Neutrophil (primary cell): ENCODE measurements around the gene SNAPC4.

Source experiments
- H3K27ac ChIP-seq: fragments of 200-600 bp; sonication (generic); 2 replicates; pipeline ENCODE4 v1.5.1; 2016; ENCODE audit warnings: mild to moderate bottlenecking, moderate library complexity
- H3K27me3 ChIP-seq: fragments of 200-600 bp; sonication (generic); 2 replicates; pipeline ENCODE4 v1.6.0; 2016; ENCODE audit warnings: mild to moderate bottlenecking
- H3K36me3 ChIP-seq: fragments of 200-600 bp; sonication (generic); 2 replicates; pipeline ENCODE4 v1.5.1; 2017
- H3K4me1 ChIP-seq, 2 experiments: fragments of 200-600 bp in 1 of 2; sonication (generic) in 1 of 2; 1 replicate in 1 of 2; 2 replicates in 1 of 2; pipeline versions ENCODE4 v1.5.1 to v1.6.1; 2013 to 2016; ENCODE audit warnings: low read depth in 1 of 2, low read length in 1 of 2, mild to moderate bottlenecking in 1 of 2, moderate library complexity in 1 of 2; ENCODE audit not compliant: control insufficient read depth in 1 of 2, insufficient read depth in 1 of 2
- H3K4me3 ChIP-seq, 2 experiments: fragments of 200-600 bp in 1 of 2; sonication (generic) in 1 of 2; 1 replicate in 1 of 2; 2 replicates in 1 of 2; pipeline ENCODE4 v1.5.1; 2013 to 2016; ENCODE audit warnings: low read depth in 1 of 2, low read length in 1 of 2, mild to moderate bottlenecking in 1 of 2, moderate library complexity in 1 of 2
- H3K9me3 ChIP-seq: fragments of 200-600 bp; sonication (generic); 2 replicates; pipeline ENCODE4 v1.5.1; 2016
- CTCF ChIP-seq: fragments of 200-600 bp; sonication (generic); IDR thresholded peaks from 2 replicates; pipeline ENCODE4 v1.5.1; 2016; ENCODE audit warnings: antibody characterized with exemption

SNAPC4 gene

GRCh38 chr9:136351252-136351800 is 48.6 kb downstream of the SNAPC4 start:
- no peaks in the 10 kb centered on the region for H3K27me3 ChIP-seq
- H3K36me3 ChIP-seq, result no peaks in the 10 kb centered on the region
- H3K9me3 ChIP-seq, result no peaks in the 10 kb centered on the region
- no peaks in the 10 kb centered on the region for H3K4me1 ChIP-seq
- H3K27ac ChIP-seq, result no peak overlapping the region
- no peak overlapping the region for H3K4me3 ChIP-seq
- TF ChIP-seq CTCF, result no peak
